GM19463 (cell line): ENCODE measurements around the gene ATG16L2.
"Not testable (repeated sequence)": the region's sequence is repeated elsewhere in the genome, so short reads cannot be mapped to it uniquely, and the experiment has no call there.

Source experiments
- ATAC-seq: cut with Tn5 transposase; IDR thresholded peaks from one replicate; pipeline ENCODE4 v1.9.1; 2021; ENCODE audit warnings: mild to moderate bottlenecking, moderate library complexity; ENCODE audit not compliant: unreplicated experiment

The ATG16L2 gene

GRCh38 chr11:72836111-72836510, 21.9 kb downstream of the ATG16L2 start:
- no peak for ATAC-seq

- no peak for ATAC-seq
These were observed 24.6 kb downstream of the ATG16L2 start for GRCh38 chr11:72838691-72839305.

GRCh38 chr11:72840780-72841179, 26.6 kb downstream of the ATG16L2 start:
- no peak for ATAC-seq

GRCh38 chr11:72841397-72841796, 27.2 kb downstream of the ATG16L2 start:
- no peak for ATAC-seq

- ATAC-seq, result no peak
These were observed 27.9 kb downstream of the ATG16L2 start for GRCh38 chr11:72842126-72842525.

GRCh38 chr11:72842653-72843330, 28.6 kb downstream of the ATG16L2 start:
- ATAC-seq, result no peak

GRCh38 chr11:72844356-72844755, 30.1 kb downstream of the ATG16L2 start:
- no peak for ATAC-seq

GRCh38 chr11:72848846-72849466, 34.7 kb downstream of the ATG16L2 start:
- ATAC-seq, result no peak

- no peak for ATAC-seq
These were observed 36.6 kb downstream of the ATG16L2 start for GRCh38 chr11:72850832-72851231.

GRCh38 chr11:72851726-72852125, 37.5 kb downstream of the ATG16L2 start:
- ATAC-seq, result no peak

GRCh38 chr11:72856065-72856464, 41.9 kb downstream of the ATG16L2 start:
- ATAC-seq, result no peak

GRCh38 chr11:72856551-72857345, 42.5 kb downstream of the ATG16L2 start:
- no peak for ATAC-seq

- ATAC-seq, result not testable (repeated sequence)
These were observed 44.1 kb downstream of the ATG16L2 start for GRCh38 chr11:72858267-72858666.

- ATAC-seq, result no peak
These were observed 44.9 kb downstream of the ATG16L2 start for GRCh38 chr11:72859126-72859525.

- no peak for ATAC-seq
These were observed 45.8 kb downstream of the ATG16L2 start for GRCh38 chr11:72860010-72860409.

GRCh38 chr11:72860592-72860991, 46.4 kb downstream of the ATG16L2 start:
- no peak for ATAC-seq

GRCh38 chr11:72863091-72863490, 48.9 kb downstream of the ATG16L2 start:
- no peak for ATAC-seq

- ATAC-seq, result no peak
These were observed 49.7 kb downstream of the ATG16L2 start for GRCh38 chr11:72863916-72864315.

- no peak for ATAC-seq
These were observed 50.8 kb downstream of the ATG16L2 start for GRCh38 chr11:72864702-72865655.

GRCh38 chr11:72867970-72868369, 53.8 kb downstream of the ATG16L2 start:
- ATAC-seq, result no peak
